WI38 (cell line): Measurements from ENCODE around the gene ALDH7A1.
"Not testable (repeated sequence)": the region's sequence is repeated elsewhere in the genome, so short reads cannot be mapped to it uniquely, and the experiment has no call there.

Source experiments
- H3K4me3 ChIP-seq: 2 replicates; pipeline ENCODE4 v1.5.1; 2011; ENCODE audit warnings: low read depth, mild to moderate bottlenecking, control low read depth, low read length
- CTCF ChIP-seq: IDR thresholded peaks from 2 replicates; pipeline ENCODE4 v1.5.1; 2012; ENCODE audit warnings: low read depth, mild to moderate bottlenecking, control low read depth, low read length

The ALDH7A1 gene

GRCh38 chr5:126520593-126520953, 74.4 kb downstream of the ALDH7A1 start:
- TF ChIP-seq CTCF = no peak
- H3K4me3 ChIP-seq = no peak overlapping the region

GRCh38 chr5:126519637-126520592, 75.1 kb downstream of the ALDH7A1 start:
- no peak overlapping the region for H3K4me3 ChIP-seq
- TF ChIP-seq CTCF = no peak

- H3K4me3 ChIP-seq = not testable (repeated sequence)
Observed at GRCh38 chr5:126519223-126519622, 75.8 kb downstream of the ALDH7A1 start.

- TF ChIP-seq CTCF = no peak
- no peak overlapping the region for H3K4me3 ChIP-seq
Observed at GRCh38 chr5:126516852-126517251, 78.2 kb downstream of the ALDH7A1 start.

GRCh38 chr5:126516133-126516532, 78.9 kb downstream of the ALDH7A1 start:
- H3K4me3 ChIP-seq = no peak overlapping the region
- TF ChIP-seq CTCF = no peak

GRCh38 chr5:126515337-126515736, 79.7 kb downstream of the ALDH7A1 start:
- no peak for TF ChIP-seq CTCF
- no peak overlapping the region for H3K4me3 ChIP-seq

GRCh38 chr5:126514558-126515141, 80.4 kb downstream of the ALDH7A1 start:
- no peak overlapping the region for H3K4me3 ChIP-seq
- TF ChIP-seq CTCF = no peak
